Lower lobe of right lung (tissue), 2 donors: ENCODE measurements around the gene CD46. TPM values are rescaled to one million over a fixed set of nuclear protein-coding genes. Genes with fewer than 3 reads are reported as not detected.

Experiments used
- ATAC-seq, 2 donors: fragments of 200-7000 bp; cut with Tn5 transposase; one replicate each; pipeline ENCODE4 v1.9.1; 2020 to 2022; ENCODE audit warnings: mild to moderate bottlenecking in 2 of 2, moderate library complexity in 2 of 2
- DNase-seq: peaks from one replicate; pipeline ENCODE4 v3.0.0-alpha.2; 2020
- H3K27ac ChIP-seq: fragments of 200-600 bp; one replicate; pipeline ENCODE4 v1.8.0; 2022
- H3K27me3 ChIP-seq: fragments of 200-600 bp; one replicate; pipeline ENCODE4 v1.8.0; 2022; ENCODE audit warnings: low read depth
- H3K36me3 ChIP-seq: fragments of 200-600 bp; one replicate; pipeline ENCODE4 v1.8.0; 2022; ENCODE audit warnings: mild to moderate bottlenecking
- H3K4me1 ChIP-seq: fragments of 200-600 bp; one replicate; pipeline ENCODE4 v1.8.0; 2022
- H3K4me3 ChIP-seq: fragments of 200-600 bp; one replicate; pipeline ENCODE4 v1.8.0; 2022; ENCODE audit warnings: mild to moderate bottlenecking
- H3K9me3 ChIP-seq: fragments of 200-600 bp; one replicate; pipeline ENCODE4 v1.8.0; 2022
- CTCF ChIP-seq: fragments of 200-600 bp; IDR thresholded peaks from one replicate; pipeline ENCODE4 v1.8.0; 2022; ENCODE audit warnings: antibody characterized with exemption, mild to moderate bottlenecking
- intact Hi-C: fragments of 100-400 bp; cut with DNase I; formaldehyde crosslinking; loops from one replicate; pipeline ENCODE4 v1.11.0; 2022
- total RNA-seq: library from RNA; stranded (reverse); fragmentation: NEBNext Ultra II Directional; extraction: Animal tissue kit (Norgen Biotek cat#: 25700); gene quantifications from one replicate; pipeline ENCODE4 v1.2.1, GENCODE V29; 2021
- donor health status: DM: no; HTN: yes; CAD: no; lungs with severe emphysema.

CD46 gene
- total RNA-seq, 1 donor from 2014 or later: 302 TPM

- H3K4me1 ChIP-seq: peaks cover 9% of the 10 kb centered on the region
- H3K27me3 ChIP-seq: no peaks in the 10 kb centered on the region
- ATAC-seq (no peak), DNase-seq (no peak)
- no peak overlapping the region for H3K4me3 ChIP-seq
- intact Hi-C loops: no loop called here
- no peaks in the 10 kb centered on the region for H3K36me3 ChIP-seq
- no peak overlapping the region for H3K27ac ChIP-seq
- no peak for TF ChIP-seq CTCF
- H3K9me3 ChIP-seq: no peaks in the 10 kb centered on the region
Observed at GRCh38 chr1:207744000-207744534, 7.8 kb upstream of the CD46 start.

GRCh38 chr1:207745285-207745684 lies 6.6 kb upstream of the CD46 start:
- DNase-seq (no peak), ATAC-seq (no peak)
- no peak overlapping the region for H3K27ac ChIP-seq
- peaks cover 21% of the 10 kb centered on the region for H3K4me1 ChIP-seq
- H3K36me3 ChIP-seq: no peaks in the 10 kb centered on the region
- no peaks in the 10 kb centered on the region for H3K9me3 ChIP-seq
- intact Hi-C loops: no loop called here
- TF ChIP-seq CTCF: no peak
- no peaks in the 10 kb centered on the region for H3K27me3 ChIP-seq
- H3K4me3 ChIP-seq: no peak overlapping the region

GRCh38 chr1:207745839-207746767 lies 5.8 kb upstream of the CD46 start:
- intact Hi-C loops: no loop called here
- no peaks in the 10 kb centered on the region for H3K27me3 ChIP-seq
- TF ChIP-seq CTCF: no peak
- H3K9me3 ChIP-seq: no peaks in the 10 kb centered on the region
- H3K4me3 ChIP-seq: no peak overlapping the region
- no peak for DNase-seq
- no peak for ATAC-seq
- no peaks in the 10 kb centered on the region for H3K36me3 ChIP-seq
- peaks cover 27% of the 10 kb centered on the region for H3K4me1 ChIP-seq
- H3K27ac ChIP-seq: no peak overlapping the region

GRCh38 chr1:207747627-207748492 lies 4.0 kb upstream of the CD46 start:
- Histone ChIP-seq H3K4me3 (no peak overlapping the region), H3K36me3 (no peaks in the 10 kb centered on the region), H3K9me3 (no peaks in the 10 kb centered on the region), H3K4me1 (peaks cover 30% of the 10 kb centered on the region), H3K27me3 (no peaks in the 10 kb centered on the region), H3K27ac (peak overlapping the region; percentile 56)
- TF ChIP-seq CTCF: no peak
- DNase-seq (no peak), ATAC-seq (no peak)
- intact Hi-C loops: no loop called here

GRCh38 chr1:207748737-207749528 lies 2.9 kb upstream of the CD46 start:
- H3K4me1 ChIP-seq: peaks cover 40% of the 10 kb centered on the region
- H3K36me3 ChIP-seq: no peaks in the 10 kb centered on the region
- DNase-seq (no peak), ATAC-seq (peak in 1 of 2 donors; percentile 41)
- intact Hi-C loops: no loop called here
- H3K4me3 ChIP-seq: no peak overlapping the region
- peak overlapping the region; percentile 56 for H3K27ac ChIP-seq
- H3K9me3 ChIP-seq: no peaks in the 10 kb centered on the region
- no peaks in the 10 kb centered on the region for H3K27me3 ChIP-seq
- TF ChIP-seq CTCF: no peak
